Natural killer cell (primary cell): ENCODE data around the gene GATAD2A. TPM values are rescaled to one million over a fixed set of nuclear protein-coding genes. Genes with fewer than 3 reads are reported as not detected.

ENCODE experiments used
- ATAC-seq, 3 donors: fragments of 150-1000 bp in 2 of 3; fragments of 200-7000 bp in 1 of 3; cut with Tn5 transposase; 1 replicate in 1 of 3; 2 replicates in 2 of 3; pipeline ENCODE4 v1.10.0; 2021; ENCODE audit warnings: mild to moderate bottlenecking in 2 of 3, moderate library complexity in 2 of 3
- DNase-seq, 2 donors: peaks; one replicate each; pipeline versions ENCODE4 v3.0.0 to v3.0.0-alpha.2; 2013 to 2021; ENCODE audit warnings: mixed read lengths in 1 of 2
- H3K27ac ChIP-seq: one replicate; pipeline ENCODE4 v1.5.1; 2013; ENCODE audit warnings: mild to moderate bottlenecking, low read length
- H3K27me3 ChIP-seq: one replicate; pipeline ENCODE4 v1.6.1; 2013; ENCODE audit warnings: low read length; ENCODE audit not compliant: control insufficient read depth, insufficient read depth
- H3K36me3 ChIP-seq: one replicate; pipeline ENCODE4 v1.6.1; 2013; ENCODE audit warnings: low read length; ENCODE audit not compliant: control insufficient read depth, insufficient read depth
- H3K4me1 ChIP-seq: one replicate; pipeline ENCODE4 v1.6.1; 2013; ENCODE audit warnings: low read length; ENCODE audit not compliant: control insufficient read depth, insufficient read depth
- H3K4me3 ChIP-seq: one replicate; pipeline ENCODE4 v1.5.1; 2013; ENCODE audit warnings: low read length
- H3K9me3 ChIP-seq: one replicate; pipeline ENCODE4 v1.6.1; 2013; ENCODE audit warnings: low read length; ENCODE audit not compliant: control insufficient read depth, insufficient read depth
- H3K27ac Mint-ChIP-seq, 2 donors: one replicate each; pipeline ENCODE4 v1.8.0; 2022; ENCODE audit warnings: mild to moderate bottlenecking in 2 of 2, mixed read lengths in 2 of 2, moderate library complexity in 1 of 2
- H3K27me3 Mint-ChIP-seq, 2 donors: one replicate each; pipeline ENCODE4 v1.8.0; 2022; ENCODE audit warnings: low read depth in 2 of 2, mixed read lengths in 2 of 2
- H3K36me3 Mint-ChIP-seq: one replicate; pipeline ENCODE4 v1.8.0; 2022; ENCODE audit warnings: mixed read lengths
- H3K4me1 Mint-ChIP-seq, 2 donors: one replicate each; pipeline ENCODE4 v1.8.0; 2022; ENCODE audit warnings: mixed read lengths in 2 of 2
- H3K4me3 Mint-ChIP-seq: one replicate; pipeline ENCODE4 v1.8.0; 2022; ENCODE audit warnings: mild to moderate bottlenecking, moderate library complexity, mixed read lengths
- H3K9me3 Mint-ChIP-seq, 2 donors: one replicate each; pipeline ENCODE4 v1.8.0; 2022; ENCODE audit warnings: mixed read lengths in 2 of 2
- WGBS: methylation state at CpG from one replicate; pipeline ENCODE4 v1.1.7; 2013; ENCODE audit warnings: missing lambda C conversion rate; ENCODE audit not compliant: insufficient coverage; 5-methylcytosine and 5-hydroxymethylcytosine counted together
- intact Hi-C: fragments of 100-400 bp; cut with micrococcal nuclease; formaldehyde crosslinking; loops from one replicate; pipeline ENCODE4 v1.14.2; 2022
- total RNA-seq, 4 donors: library from RNA; stranded (reverse); fragments of 120-200 nt in 1 of 4; gene quantifications; one replicate each; pipeline versions ENCODE4 v1.2.3 to v1.2.4, GENCODE V29; 2013 to 2022
- TF ChIP-seq, protein P1 (sequence below): fragments of 200-600 bp; IDR thresholded peaks from one replicate; pipeline ENCODE4 v1.8.0; 2022; ENCODE audit warnings: antibody characterized with exemption

Gene GATAD2A
- total RNA-seq, 3 donors from 2014 or later (not counting 1 experiment from before 2014, with no cell fraction given) = 209 to 232 (median 230) TPM

DNA sequence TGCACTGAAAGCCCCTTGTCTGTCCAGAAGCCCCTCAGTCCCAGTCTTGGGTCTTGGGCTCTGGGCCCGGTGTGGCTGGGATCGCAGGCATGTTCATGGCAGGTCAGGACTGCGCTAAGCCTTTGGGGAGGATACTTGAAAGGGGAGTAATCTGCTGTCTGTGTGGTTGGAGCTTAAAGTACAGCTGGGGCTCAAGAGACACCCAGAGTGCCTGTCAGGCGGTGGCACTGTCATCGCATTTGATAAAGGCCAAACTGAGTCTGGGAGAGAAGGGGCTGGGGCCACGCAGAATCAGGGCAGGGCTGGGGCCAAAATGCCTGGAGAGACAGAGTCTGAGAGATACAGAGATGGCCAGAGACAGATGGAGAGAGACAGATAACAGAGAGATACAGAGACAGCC is 128.4 kb downstream of the GATAD2A start:
- ATAC-seq = no peak
- TF ChIP-seq, protein P1, sequence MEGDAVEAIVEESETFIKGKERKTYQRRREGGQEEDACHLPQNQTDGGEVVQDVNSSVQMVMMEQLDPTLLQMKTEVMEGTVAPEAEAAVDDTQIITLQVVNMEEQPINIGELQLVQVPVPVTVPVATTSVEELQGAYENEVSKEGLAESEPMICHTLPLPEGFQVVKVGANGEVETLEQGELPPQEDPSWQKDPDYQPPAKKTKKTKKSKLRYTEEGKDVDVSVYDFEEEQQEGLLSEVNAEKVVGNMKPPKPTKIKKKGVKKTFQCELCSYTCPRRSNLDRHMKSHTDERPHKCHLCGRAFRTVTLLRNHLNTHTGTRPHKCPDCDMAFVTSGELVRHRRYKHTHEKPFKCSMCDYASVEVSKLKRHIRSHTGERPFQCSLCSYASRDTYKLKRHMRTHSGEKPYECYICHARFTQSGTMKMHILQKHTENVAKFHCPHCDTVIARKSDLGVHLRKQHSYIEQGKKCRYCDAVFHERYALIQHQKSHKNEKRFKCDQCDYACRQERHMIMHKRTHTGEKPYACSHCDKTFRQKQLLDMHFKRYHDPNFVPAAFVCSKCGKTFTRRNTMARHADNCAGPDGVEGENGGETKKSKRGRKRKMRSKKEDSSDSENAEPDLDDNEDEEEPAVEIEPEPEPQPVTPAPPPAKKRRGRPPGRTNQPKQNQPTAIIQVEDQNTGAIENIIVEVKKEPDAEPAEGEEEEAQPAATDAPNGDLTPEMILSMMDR = no peak
- intact Hi-C loops = no loop called here
- no peaks in the 10 kb centered on the region for H3K9me3 ChIP-seq
- peaks cover 26% of the 10 kb centered on the region for H3K4me1 ChIP-seq
- Mint-ChIP-seq H3K36me3 (no peaks in the 10 kb centered on the region), H3K9me3 (no peaks in the 10 kb centered on the region), H3K4me1 (peaks cover 16 to 27% of the 10 kb centered on the region in 2 donors), H3K4me3 (no peak overlapping the region), H3K27ac (no peak overlapping the region), H3K27me3 (peaks cover 0 to 9% of the 10 kb centered on the region in 2 donors)
- no peak overlapping the region for H3K4me3 ChIP-seq
- H3K36me3 ChIP-seq = no peaks in the 10 kb centered on the region
- H3K27me3 ChIP-seq = peaks cover 3% of the 10 kb centered on the region
- no peak overlapping the region for H3K27ac ChIP-seq
- 91% methylated on average over 6 of the region's 6 CpGs for WGBS
- DNase-seq = no peak

DNA sequence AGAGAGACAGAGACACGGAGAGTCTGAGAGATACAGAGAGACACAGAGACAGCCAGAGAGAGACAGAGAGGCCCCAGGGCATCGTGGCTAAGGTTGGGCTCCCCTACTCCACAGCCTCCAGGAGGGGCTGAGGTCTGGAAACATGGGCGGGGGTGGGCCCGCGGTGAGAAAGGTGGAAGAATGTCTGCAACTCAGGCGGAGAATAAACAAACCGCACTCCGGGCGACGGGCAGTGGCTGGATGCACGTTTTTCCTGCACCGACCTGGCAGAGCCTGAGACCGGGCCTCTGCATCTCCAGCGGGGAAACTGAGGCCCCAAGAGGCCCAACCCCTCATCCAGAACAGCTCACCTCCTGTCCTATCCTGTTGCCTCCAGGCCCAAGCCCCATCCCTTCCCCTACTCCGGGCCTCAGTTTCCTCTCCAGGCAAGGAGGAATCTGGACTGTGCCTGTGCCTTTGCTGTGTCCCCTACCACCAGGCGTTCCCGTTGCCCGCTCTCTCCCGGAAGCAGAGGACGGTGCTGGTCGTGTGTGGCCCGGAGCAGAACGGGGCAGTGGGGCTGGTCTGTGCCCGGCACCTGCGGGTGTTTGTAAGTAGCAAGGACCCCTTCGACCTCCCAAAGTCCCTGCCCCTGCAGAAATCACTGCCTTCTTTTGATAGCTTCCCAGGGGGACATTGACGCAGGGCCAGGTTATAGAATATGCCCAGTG is 129.2 kb downstream of the GATAD2A start:
- H3K27me3 ChIP-seq = peaks cover 3% of the 10 kb centered on the region
- Mint-ChIP-seq H3K27me3 (peaks cover 0 to 11% of the 10 kb centered on the region in 2 donors), H3K36me3 (no peaks in the 10 kb centered on the region), H3K27ac (no peak overlapping the region), H3K4me1 (peaks cover 19 to 31% of the 10 kb centered on the region in 2 donors), H3K9me3 (no peaks in the 10 kb centered on the region), H3K4me3 (no peak overlapping the region)
- DNase-seq (no peak), ATAC-seq (no peak)
- WGBS = 92% methylated on average over 27 of the region's 27 CpGs
- TF ChIP-seq, protein P1 = no peak
- H3K9me3 ChIP-seq = no peaks in the 10 kb centered on the region
- no peak overlapping the region for H3K4me3 ChIP-seq
- H3K4me1 ChIP-seq = peaks cover 28% of the 10 kb centered on the region
- no peaks in the 10 kb centered on the region for H3K36me3 ChIP-seq
- no peak overlapping the region for H3K27ac ChIP-seq
- intact Hi-C loops = no loop called here

DNA sequence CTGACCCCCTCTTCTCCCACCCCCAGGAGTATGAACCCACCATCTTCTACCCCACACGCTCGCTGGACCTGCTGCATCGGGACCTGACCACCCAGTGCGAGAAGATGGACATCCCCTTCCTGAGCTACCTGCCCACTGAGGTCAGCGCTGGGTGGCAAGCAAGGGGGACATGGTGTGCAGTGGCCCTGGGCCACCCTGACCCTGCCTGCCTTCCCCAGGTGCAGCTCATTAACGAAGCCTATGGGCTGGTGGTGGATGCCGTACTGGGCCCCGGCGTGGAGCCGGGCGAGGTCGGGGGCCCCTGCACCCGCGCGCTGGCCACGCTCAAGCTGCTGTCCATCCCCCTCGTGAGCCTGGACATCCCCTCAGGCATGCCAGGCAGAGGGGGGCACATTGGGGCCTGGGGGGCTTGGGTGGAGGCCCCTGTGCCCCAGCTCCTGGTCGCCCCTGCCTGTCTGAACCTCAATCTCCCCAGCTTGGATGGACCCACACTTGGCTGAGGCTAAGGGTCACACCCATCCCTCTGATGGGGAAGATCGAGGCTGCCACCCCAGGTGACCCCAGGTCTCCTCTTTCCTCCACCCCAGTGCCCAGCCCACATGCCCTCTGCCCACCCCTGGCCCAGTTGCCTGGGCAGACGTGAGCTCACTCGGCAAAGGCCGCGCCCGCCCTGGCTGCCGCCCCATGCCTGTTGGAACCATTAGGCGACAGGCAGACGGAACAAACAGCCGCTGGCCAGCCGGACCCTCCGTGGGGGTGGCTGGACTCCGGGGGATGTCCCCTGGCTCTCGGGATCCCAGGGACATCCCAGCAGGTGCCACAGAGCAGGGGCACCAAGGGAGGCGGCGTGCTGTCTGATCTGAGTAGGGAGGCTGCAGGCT is 130.1 kb downstream of the GATAD2A start:
- Mint-ChIP-seq H3K4me1 (peaks cover 19 to 33% of the 10 kb centered on the region in 2 donors), H3K27ac (peak overlapping the region in 1 of 2 donors; percentile 47), H3K36me3 (no peaks in the 10 kb centered on the region), H3K4me3 (no peak overlapping the region), H3K27me3 (peaks cover 0 to 11% of the 10 kb centered on the region in 2 donors), H3K9me3 (no peaks in the 10 kb centered on the region)
- Histone ChIP-seq H3K4me3 (no peak overlapping the region), H3K36me3 (no peaks in the 10 kb centered on the region), H3K27me3 (peaks cover 4% of the 10 kb centered on the region), H3K9me3 (no peaks in the 10 kb centered on the region), H3K27ac (no peak overlapping the region), H3K4me1 (peaks cover 32% of the 10 kb centered on the region)
- DNase-seq (no peak), ATAC-seq (no peak)
- TF ChIP-seq, protein P1 = no peak
- intact Hi-C loops = no loop called here
- WGBS = 95% methylated on average over 34 of the region's 34 CpGs
